HG02759 (cell line): ENCODE results near the gene AMBP.

Experiments used
- ATAC-seq: cut with Tn5 transposase; IDR thresholded peaks from one replicate; pipeline ENCODE4 v1.9.1; 2021; ENCODE audit warnings: mild to moderate bottlenecking, moderate library complexity; ENCODE audit not compliant: unreplicated experiment

Gene AMBP

GRCh38 chr9:114034661-114035062, 43.4 kb downstream of the AMBP start:
- no peak for ATAC-seq

- ATAC-seq = no peak
Measured at GRCh38 chr9:114034196-114034595, 43.9 kb downstream of the AMBP start.

GRCh38 chr9:114033397-114034103, 44.5 kb downstream of the AMBP start:
- ATAC-seq = no peak

- ATAC-seq = no peak
Measured at GRCh38 chr9:114031948-114032840, 45.9 kb downstream of the AMBP start.

GRCh38 chr9:114031037-114031630, 47.0 kb downstream of the AMBP start:
- no peak for ATAC-seq

- no peak for ATAC-seq
Measured at GRCh38 chr9:114030364-114030763, 47.7 kb downstream of the AMBP start.

GRCh38 chr9:114029311-114030170, 48.6 kb downstream of the AMBP start:
- ATAC-seq = no peak

GRCh38 chr9:114028646-114029045, 49.5 kb downstream of the AMBP start:
- no peak for ATAC-seq

- no peak for ATAC-seq
Measured at GRCh38 chr9:114027863-114028465, 50.1 kb downstream of the AMBP start.

GRCh38 chr9:114027159-114027862, 50.8 kb downstream of the AMBP start:
- no peak for ATAC-seq

- no peak for ATAC-seq
Measured at GRCh38 chr9:114026335-114026734, 51.8 kb downstream of the AMBP start.

GRCh38 chr9:114025760-114026159, 52.3 kb downstream of the AMBP start:
- no peak for ATAC-seq

GRCh38 chr9:114025196-114025753, 52.8 kb downstream of the AMBP start:
- no peak for ATAC-seq

- ATAC-seq = no peak
Measured at GRCh38 chr9:114023961-114024360, 54.1 kb downstream of the AMBP start.

- ATAC-seq = no peak
Measured at GRCh38 chr9:114021578-114021977, 56.5 kb downstream of the AMBP start.

- no peak for ATAC-seq
Measured at GRCh38 chr9:114017741-114018715, 60.1 kb downstream of the AMBP start.

GRCh38 chr9:114016629-114017423, 61.3 kb downstream of the AMBP start:
- no peak for ATAC-seq
